NB4 (cell line): Measurements from ENCODE around the gene MAMLD1.

Source experiments
- DNase-seq: peaks from one replicate; pipeline ENCODE4 v3.0.0; 2010; ENCODE audit warnings: low read depth
- H3K4me3 ChIP-seq: one replicate; pipeline ENCODE4 v1.5.1; 2011; ENCODE audit warnings: mild to moderate bottlenecking, low read depth, low read length, moderate library complexity
- CTCF ChIP-seq: IDR thresholded peaks from one replicate; pipeline ENCODE4 v1.5.1; 2012; ENCODE audit warnings: low read depth, low read length
- MAX ChIP-seq: IDR thresholded peaks from 2 replicates; pipeline ENCODE4 v1.6.1; 2011; ENCODE audit warnings: low read depth, low read length
- MYC ChIP-seq: IDR thresholded peaks from 2 replicates; pipeline ENCODE4 v1.6.1; 2011; ENCODE audit warnings: low read depth, low read length
- POLR2A ChIP-seq: IDR thresholded peaks from 2 replicates; pipeline ENCODE4 v1.6.1; 2011; ENCODE audit warnings: mild to moderate bottlenecking; ENCODE audit not compliant: insufficient read length; ENCODE audit errors: extremely low read depth

MAMLD1 gene

DNA sequence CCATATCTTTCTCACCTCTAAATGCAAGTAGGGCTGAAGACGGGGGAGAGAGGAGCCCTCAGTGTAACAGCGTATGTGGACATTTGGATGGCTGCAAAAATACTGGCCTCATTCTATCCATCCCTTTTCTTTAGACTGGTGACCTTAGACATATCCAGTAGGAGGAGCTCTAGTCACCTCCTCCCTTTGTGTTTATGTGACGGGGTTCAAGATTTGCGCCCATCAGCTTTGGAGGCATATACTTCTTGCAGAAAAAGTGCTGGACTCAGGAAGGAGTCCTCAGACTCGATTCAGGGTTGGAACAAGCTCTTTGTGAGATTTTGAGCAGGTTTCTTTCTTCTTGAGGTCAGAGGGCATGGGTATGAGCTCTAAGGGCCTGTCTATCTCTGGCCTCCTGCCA lies 86.2 kb downstream of the MAMLD1 start:
- peak; percentile 25 for DNase-seq
- no peak overlapping the region for H3K4me3 ChIP-seq
- TF ChIP-seq MYC: no peak
- TF ChIP-seq POLR2A: no peak
- TF ChIP-seq CTCF: peak; percentile 18
- no peak for TF ChIP-seq MAX

GRCh38 chrX:150450519-150451177 lies 87.5 kb downstream of the MAMLD1 start:
- H3K4me3 ChIP-seq: no peak overlapping the region
- no peak for TF ChIP-seq MAX
- TF ChIP-seq POLR2A: no peak
- no peak for TF ChIP-seq MYC
- TF ChIP-seq CTCF: no peak
- no peak for DNase-seq

- no peak for DNase-seq
- H3K4me3 ChIP-seq: no peak overlapping the region
- TF ChIP-seq CTCF: no peak
- TF ChIP-seq MAX: no peak
- no peak for TF ChIP-seq MYC
- no peak for TF ChIP-seq POLR2A
Measured at GRCh38 chrX:150451953-150452352, 88.8 kb downstream of the MAMLD1 start.

GRCh38 chrX:150454083-150454482 lies 91.0 kb downstream of the MAMLD1 start:
- DNase-seq: no peak
- TF ChIP-seq MYC: no peak
- no peak for TF ChIP-seq POLR2A
- no peak overlapping the region for H3K4me3 ChIP-seq

- TF ChIP-seq CTCF (no peak), MAX (no peak), MYC (no peak), POLR2A (no peak)
- DNase-seq: no peak
- H3K4me3 ChIP-seq: no peak overlapping the region
Measured at GRCh38 chrX:150454508-150455214, 91.5 kb downstream of the MAMLD1 start.

DNA sequence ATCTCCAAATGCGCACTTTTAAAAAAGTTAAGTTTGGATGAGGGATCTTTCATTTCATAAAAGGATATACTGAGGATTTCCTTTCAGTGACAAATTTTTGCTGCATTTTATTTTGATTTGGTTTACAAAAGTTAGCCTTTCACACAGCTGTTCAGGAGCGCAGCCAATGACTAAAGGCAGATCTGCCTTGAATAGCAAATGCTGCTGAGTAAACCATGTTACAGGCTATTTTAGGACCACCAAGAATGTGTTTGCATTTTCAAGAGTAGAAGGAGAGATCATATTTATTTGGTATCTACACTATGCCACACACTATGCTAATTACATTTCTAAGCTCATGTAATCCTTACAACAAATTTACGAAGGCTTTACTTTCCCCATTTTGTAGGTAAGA lies 92.1 kb downstream of the MAMLD1 start:
- TF ChIP-seq POLR2A: no peak
- no peak for TF ChIP-seq MAX
- no peak for TF ChIP-seq MYC
- no peak for TF ChIP-seq CTCF
- no peak overlapping the region for H3K4me3 ChIP-seq
- no peak for DNase-seq
